ENCODE data around the gene ARIH2. TPM values are rescaled to one million over a fixed set of nuclear protein-coding genes. Genes with fewer than 3 reads are reported as not detected.

ARIH2 gene
- polyA plus RNA-seq, 3 donors, result 24.7 to 49.6 (median 48.2) TPM

- 86 to 90% (median 89%) methylated on average over 4 of the region's 4 CpGs for WGBS, 3 donors
- no peak overlapping the region for H3K27ac ChIP-seq (ENCODE audit: low read depth, low read length)
Observed at GRCh38 chr3:49023775-49024174, 105.1 kb downstream of the ARIH2 start.

DNA sequence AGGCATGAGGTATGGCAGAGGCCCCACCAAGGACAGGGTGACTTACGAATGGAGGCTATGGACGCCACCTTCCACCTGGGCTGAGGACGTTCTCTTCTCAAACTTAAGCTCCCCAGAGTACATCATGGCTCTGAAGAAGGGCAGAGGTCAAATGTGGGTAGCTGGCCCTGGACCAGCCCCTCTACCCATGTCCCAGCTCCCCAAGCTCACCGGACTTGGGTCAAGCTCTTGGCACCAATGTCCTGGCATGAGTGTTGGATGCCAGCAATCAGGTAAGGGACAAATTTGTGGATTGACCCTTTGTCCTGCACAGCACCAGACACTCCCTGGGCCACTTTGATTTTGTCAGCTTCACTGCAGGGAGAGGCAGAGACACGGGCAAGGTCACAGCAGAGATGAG, 105.8 kb downstream of the ARIH2 start:
- WGBS, 3 donors, result 66 to 75% (median 69%) methylated on average over 5 of the region's 5 CpGs

DNA sequence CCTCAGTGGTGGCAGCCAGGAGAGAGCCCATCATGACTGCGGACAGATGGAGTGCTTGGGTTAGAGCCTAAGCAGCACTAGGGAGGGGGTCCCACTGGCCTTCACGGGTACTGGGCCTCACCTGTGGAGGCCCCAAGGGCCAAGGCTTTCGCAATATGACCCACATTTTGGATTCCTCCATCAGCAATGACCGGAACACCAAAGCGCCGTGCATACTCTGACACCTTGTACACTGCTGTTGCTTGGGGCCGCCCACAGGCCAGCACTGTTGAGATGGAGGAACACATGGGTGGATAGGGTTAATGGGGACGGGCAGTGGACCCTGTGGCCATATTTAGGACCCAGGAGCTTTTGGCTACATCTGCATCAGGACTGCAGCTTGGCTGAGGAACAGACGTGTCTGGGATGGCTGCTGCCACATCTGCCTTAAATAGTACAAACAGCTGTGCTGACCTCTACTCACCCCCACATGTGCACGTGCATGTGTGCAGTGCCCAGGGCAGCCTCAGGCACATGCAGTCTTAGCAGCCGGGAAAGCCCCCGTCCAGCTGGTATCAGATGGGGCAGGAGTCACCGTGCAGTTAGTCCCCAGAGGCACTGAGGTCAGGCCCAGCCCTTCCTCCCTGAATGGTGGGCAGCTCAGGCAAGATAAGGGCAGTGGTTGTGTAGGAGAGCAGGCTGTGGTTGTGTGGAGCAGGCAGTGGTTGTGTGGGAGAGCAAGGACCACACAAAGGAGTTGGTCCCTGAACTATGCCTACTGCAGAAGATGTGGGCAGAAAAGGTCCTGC, 106.6 kb downstream of the ARIH2 start:
- 65 to 73% (median 71%) methylated on average over 13 of the region's 13 CpGs for WGBS, 3 donors
- H3K27ac ChIP-seq (ENCODE audit: low read depth, low read length), result no peak overlapping the region

More for the DNA sequence above, 105.8 kb downstream of the ARIH2 start:
- no peak overlapping the region for H3K27ac ChIP-seq (ENCODE audit: low read depth, low read length)

DNA sequence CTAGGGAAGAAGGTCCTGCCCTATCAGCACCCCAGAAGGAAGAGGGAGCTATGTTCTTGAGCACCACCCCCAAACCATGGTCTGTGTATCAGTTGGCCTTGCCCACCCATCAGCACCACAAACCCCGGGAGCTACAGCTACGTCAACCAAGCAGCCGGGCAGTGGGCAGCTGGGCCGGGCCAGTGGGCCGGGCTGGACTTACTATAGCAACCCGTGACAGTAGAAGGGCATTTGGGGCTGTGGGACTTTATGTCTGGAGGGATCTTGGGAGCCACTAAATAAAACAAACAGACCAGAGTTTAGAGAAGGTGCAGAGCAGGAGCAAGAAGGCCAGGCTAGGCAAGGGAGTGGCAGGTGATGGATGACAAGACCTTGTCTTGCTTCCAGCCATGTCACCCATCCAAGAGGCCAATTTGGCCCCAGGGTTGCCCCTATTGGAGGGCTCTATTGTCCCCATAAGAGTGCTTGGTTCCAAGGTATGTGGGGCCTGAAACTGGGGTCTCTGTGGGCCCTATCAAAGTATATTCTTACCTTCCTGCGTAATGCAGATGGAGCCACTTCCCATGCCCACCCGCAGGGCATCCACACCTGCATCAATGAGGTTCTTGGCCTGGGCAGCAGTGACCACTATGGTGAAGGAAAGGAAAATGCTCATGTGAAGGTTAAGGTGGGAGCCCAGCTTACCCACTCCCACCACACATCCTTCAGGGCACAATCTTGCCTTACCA, 107.3 kb downstream of the ARIH2 start:
- 90 to 93% (median 91%) methylated on average over 8 of the region's 8 CpGs for WGBS, 3 donors
- H3K27ac ChIP-seq (ENCODE audit: low read depth, low read length), result no peak overlapping the region

DNA sequence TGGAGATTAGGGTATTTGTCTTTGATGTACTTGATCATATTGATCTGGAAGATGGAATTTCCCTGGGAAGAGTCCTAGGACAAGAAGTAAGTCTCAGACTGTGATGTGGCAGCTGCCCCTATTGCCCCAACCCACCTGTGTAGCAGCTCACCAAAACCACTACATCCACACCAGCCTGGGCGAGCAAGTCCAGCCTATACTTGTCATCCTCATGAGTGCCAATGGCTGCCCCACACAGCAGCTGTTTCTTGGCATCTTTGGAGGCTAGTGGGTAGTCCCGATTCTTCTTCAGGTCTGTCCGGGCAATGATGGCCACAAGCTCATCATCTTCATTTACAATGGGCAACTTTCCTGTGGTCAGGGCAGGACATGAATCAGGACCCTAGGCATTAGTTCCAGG, 107.9 kb downstream of the ARIH2 start:
- 96 to 98% (median 96%) methylated on average over 3 of the region's 3 CpGs for WGBS, 3 donors
- no peak overlapping the region for H3K27ac ChIP-seq (ENCODE audit: low read depth, low read length)

DNA sequence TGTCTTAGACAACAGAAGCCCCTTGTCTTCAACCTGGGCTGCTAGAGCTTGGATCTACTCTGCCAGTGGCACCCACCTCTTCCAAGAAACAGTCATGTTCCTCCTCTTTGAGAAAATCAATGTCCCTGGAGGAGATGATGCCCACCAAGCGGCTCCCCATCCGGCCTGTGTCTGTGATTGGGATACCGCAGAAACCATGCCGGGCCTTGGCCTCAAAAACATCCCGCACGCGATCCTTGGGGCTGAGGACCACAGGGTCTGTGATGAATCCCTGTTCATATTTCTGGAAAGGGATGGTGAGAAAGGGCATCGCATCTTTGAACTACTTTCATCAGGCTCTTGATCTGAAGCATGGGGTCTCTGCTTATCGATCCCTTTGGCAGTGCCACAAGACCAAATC, 109.0 kb downstream of the ARIH2 start:
- H3K27ac ChIP-seq (ENCODE audit: low read depth, low read length), result no peak overlapping the region
- 97 to 98% (median 98%) methylated on average over 9 of the region's 9 CpGs for WGBS, 3 donors

- WGBS, 3 donors, result 71 to 84% (median 80%) methylated on average over 4 of the region's 4 CpGs
- no peak overlapping the region for H3K27ac ChIP-seq (ENCODE audit: low read depth, low read length)
Observed at GRCh38 chr3:49028298-49028672, 109.6 kb downstream of the ARIH2 start.

- 1 to 3% (median 2%) methylated on average over 55 of the region's 55 CpGs for WGBS, 3 donors
Observed at GRCh38 chr3:49028673-49029562, 110.3 kb downstream of the ARIH2 start, which contains the start of gene IMPDH2. Gene IMPDH2, minus strand, starts transcription at chr3:49029398. Its CDS starts 48 bp downstream, at chr3:49029350.

DNA sequence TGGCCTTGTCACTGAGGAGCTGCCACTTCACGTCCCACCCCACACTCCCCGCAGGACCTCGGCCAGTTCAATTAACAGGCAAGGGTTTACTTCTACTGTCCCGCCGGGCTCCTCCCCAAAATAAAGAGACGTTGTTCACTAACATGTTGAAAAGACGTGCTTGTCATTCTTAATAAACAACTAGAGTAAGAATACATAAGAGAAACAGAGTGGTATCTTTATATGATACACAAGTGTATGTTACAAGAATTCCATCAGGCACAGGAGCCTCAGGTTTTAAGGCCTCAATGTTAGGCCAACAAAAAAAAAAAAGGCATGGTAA, 110.9 kb downstream of the ARIH2 start:
- WGBS, 3 donors, result 1 to 4% (median 2%) methylated on average over 7 of the region's 7 CpGs
- no peak overlapping the region for H3K27ac ChIP-seq (ENCODE audit: low read depth, low read length)

More at GRCh38 chr3:49028673-49029562, 110.3 kb downstream of the ARIH2 start, which contains the start of gene IMPDH2:
- no peak within 1 kb of the TSS for H3K27ac ChIP-seq (ENCODE audit: low read depth, low read length)

DNA sequence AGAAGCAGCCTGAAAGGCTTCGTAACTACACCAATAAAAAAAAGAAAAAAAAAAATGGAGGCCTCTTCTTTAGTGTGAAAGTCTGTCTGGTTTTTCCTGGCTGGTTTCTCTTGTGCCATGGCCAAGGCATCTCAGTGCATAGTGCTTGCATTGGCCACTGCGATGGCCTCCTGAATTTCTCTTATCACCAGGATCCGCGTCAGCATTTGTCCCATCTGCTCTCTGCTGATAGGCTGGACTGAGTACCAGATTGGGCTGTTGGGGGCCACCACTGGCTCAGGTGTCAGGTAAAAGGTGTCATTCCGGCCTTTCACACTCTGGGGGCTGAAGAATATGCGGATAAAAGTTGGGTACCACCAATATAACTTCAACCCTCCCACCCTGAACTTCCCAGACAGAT, 111.7 kb downstream of the ARIH2 start:
- 85 to 94% (median 92%) methylated on average over 6 of the region's 6 CpGs for WGBS, 3 donors
- H3K27ac ChIP-seq (ENCODE audit: low read depth, low read length), result no peak overlapping the region

DNA sequence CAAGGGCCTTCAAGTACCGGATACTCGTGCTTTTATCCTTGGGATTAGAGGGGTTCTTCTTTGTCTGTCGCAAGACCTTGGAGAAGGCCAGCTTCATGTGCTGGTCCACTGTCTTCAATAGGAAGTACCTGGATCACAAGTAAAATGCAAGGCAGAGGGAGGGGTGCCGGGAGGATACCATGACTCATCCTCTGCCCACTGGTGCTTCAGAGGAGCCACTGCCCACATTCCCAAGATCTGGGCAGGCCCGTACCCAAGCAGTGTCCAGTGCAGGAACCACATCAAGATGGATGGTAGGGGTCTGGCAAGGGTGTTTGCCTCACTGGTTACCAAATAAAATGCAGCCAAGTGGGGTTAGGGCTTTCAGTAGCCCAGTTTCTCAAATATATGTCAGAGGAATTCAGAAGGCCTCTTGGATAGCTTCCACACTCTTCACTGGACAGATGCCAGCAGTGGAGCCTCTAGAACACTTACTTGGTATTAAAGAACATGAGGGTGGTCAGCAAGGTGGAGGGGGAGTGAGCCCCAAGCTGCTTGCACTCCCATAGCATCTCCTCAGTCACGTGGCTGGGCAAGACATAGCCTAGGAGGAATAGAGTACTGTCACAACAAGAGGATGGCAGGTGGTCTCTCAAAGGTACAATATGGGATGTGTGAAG, 114.1 kb downstream of the ARIH2 start:
- no peak overlapping the region for H3K27ac ChIP-seq (ENCODE audit: low read depth, low read length)
- 83 to 92% (median 83%) methylated on average over 6 of the region's 6 CpGs for WGBS, 3 donors

DNA sequence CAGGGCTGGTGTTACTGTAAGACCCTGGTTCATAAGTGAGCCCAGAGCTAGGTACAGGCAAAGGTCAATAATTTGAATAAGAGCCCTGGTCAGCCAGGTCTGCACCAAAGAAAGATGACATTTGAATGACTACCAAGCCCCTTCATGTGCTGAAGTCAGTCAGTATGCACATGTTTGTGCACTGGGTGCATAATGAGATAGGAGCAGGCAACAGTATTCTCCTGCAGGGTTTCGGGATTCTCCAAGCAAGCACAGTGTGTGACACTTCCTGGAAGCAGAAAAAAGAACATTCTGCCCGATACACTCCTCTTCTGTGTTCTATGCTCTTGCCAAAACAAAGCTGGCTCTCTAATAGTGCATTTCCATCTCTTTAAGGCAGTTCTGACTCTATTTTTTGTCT, 116.0 kb downstream of the ARIH2 start:
- no peak overlapping the region for H3K27ac ChIP-seq (ENCODE audit: low read depth, low read length)
- WGBS, 3 donors, result 83 to 98% (median 88%) methylated on average over 2 of the region's 2 CpGs

DNA sequence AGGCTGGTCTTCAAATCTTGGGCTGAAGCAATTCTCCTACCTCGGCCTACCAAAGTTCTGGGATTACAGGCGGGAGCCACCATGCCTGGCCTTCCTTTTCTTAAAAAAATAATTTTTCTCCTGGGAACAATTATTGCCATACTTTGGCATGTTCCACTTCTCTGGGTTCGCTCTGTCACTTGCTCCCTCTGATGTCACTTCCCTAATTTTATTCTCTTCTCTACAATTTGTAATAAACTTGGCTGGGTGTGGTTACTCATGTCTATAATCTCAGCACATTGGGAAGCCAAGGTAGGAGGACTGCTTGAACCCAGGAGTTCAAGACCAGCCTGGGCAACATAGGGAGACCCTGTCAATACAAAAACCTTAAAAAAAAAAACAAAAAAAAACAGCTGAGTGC, 116.6 kb downstream of the ARIH2 start:
- WGBS, 3 donors, result 69 to 90% (median 71%) methylated on average over 3 of the region's 3 CpGs
- no peak overlapping the region for H3K27ac ChIP-seq (ENCODE audit: low read depth, low read length)

Other genes starting within 250 kb of the ARIH2 start
- gene NCKIPSD, start 232.9 kb upstream of the ARIH2 start, polyA plus RNA-seq, result 10 to 100 TPM in 2 of 3 donors, 1 to 10 TPM in 1; 9.2 to 13.9 (median 13.5) TPM
- 10 to 100 TPM; 46.7 to 64.0 (median 49.6) TPM for gene IP6K2, start 201.6 kb upstream of the ARIH2 start, polyA plus RNA-seq
- gene PRKAR2A, start 71.0 kb upstream of the ARIH2 start, polyA plus RNA-seq, result 10 to 100 TPM in 2 of 3 donors, 1 to 10 TPM in 1; 7.3 to 16.8 (median 11.2) TPM
- gene SLC25A20, start 20.0 kb upstream of the ARIH2 start, polyA plus RNA-seq, result 10 to 100 TPM; 18.9 to 31.6 (median 22.9) TPM
- 10 to 100 TPM; 11.7 to 41.1 (median 20.2) TPM for gene P4HTM, start 71.4 kb downstream of the ARIH2 start, polyA plus RNA-seq
- 10 to 100 TPM; 59.2 to 90.6 (median 69.6) TPM for gene WDR6, start 88.5 kb downstream of the ARIH2 start, polyA plus RNA-seq
- gene DALRD3, start 99.7 kb downstream of the ARIH2 start, polyA plus RNA-seq, result 10 to 100 TPM; 25.5 to 46.4 (median 25.9) TPM
- 100 to 1,000 TPM in 2 of 3 donors, 10 to 100 TPM in 1; 38.6 to 163 (median 120) TPM for gene NDUFAF3, start 103.3 kb downstream of the ARIH2 start, polyA plus RNA-seq
- gene IMPDH2, start 110.6 kb downstream of the ARIH2 start, polyA plus RNA-seq, result 100 to 1,000 TPM; 124 to 247 (median 150) TPM
- gene QRICH1, start 175.2 kb downstream of the ARIH2 start, polyA plus RNA-seq, result 10 to 100 TPM; 20.3 to 42.2 (median 22.0) TPM
- gene QARS1, start 185.9 kb downstream of the ARIH2 start, polyA plus RNA-seq, result 100 to 1,000 TPM; 169 to 228 (median 189) TPM
- gene USP19, start 202.0 kb downstream of the ARIH2 start, polyA plus RNA-seq, result 10 to 100 TPM; 17.6 to 29.8 (median 19.3) TPM
- gene LAMB2, start 214.2 kb downstream of the ARIH2 start, polyA plus RNA-seq, result 100 to 1,000 TPM in 2 of 3 donors, 10 to 100 TPM in 1; 90.5 to 300 (median 195) TPM
- gene CCDC71, start 247.5 kb downstream of the ARIH2 start, polyA plus RNA-seq, result 10 to 100 TPM in 1 of 3 donors, 1 to 10 TPM in 2; 8.0 to 18.7 (median 9.1) TPM

All from adipose tissue (tissue), 3 donors.